Subcutaneous adipose tissue (tissue), 4 donors: ENCODE results near the gene RHOV. TPM values are rescaled to one million over a fixed set of nuclear protein-coding genes. Genes with fewer than 3 reads are reported as not detected.

ENCODE experiments used
- total RNA-seq, 4 donors: library from RNA; depleted of rRNA; stranded (reverse); fragments of >200 nt; gene quantifications; one replicate each; pipeline ENCODE4 v1.1.0, GENCODE V29; 2016
- TF ChIP-seq, protein P1 (sequence below): fragments of 450-650 bp; IDR thresholded peaks from one replicate; pipeline ENCODE4 v1.5.1; 2016; ENCODE audit warnings: low read depth, mild to moderate bottlenecking, control low read depth, antibody characterized with exemption, moderate library complexity

Gene RHOV
- total RNA-seq, 4 donors from 2014 or later, result not detected

DNA sequence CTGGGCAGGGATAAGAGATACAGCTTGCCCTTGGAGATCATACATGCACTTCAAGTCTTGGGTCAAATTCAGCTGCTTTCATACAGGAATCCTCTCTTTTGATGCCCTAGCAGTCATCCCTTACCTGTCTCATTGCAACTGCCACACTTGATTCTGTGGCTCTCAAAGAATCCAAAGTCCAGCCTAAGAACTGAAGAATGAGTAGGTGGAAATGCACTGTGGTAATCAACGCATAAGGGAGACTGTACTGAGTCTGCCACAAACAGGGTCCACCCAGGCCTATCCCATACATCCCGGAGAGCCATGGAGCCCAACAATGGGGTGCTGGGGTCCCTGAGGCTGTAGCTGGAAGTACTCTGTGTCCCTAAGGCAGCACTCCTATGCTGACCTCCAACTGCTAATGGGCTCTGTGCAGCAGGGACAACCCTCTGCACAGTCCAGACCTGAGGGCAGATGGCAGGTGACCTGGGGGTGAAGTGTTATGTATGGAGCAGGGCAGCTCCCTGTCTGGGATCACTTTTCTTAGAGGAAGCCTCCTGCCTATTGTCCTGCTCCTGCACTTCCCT lies 18.5 kb upstream of the RHOV start:
- TF ChIP-seq, protein P1, sequence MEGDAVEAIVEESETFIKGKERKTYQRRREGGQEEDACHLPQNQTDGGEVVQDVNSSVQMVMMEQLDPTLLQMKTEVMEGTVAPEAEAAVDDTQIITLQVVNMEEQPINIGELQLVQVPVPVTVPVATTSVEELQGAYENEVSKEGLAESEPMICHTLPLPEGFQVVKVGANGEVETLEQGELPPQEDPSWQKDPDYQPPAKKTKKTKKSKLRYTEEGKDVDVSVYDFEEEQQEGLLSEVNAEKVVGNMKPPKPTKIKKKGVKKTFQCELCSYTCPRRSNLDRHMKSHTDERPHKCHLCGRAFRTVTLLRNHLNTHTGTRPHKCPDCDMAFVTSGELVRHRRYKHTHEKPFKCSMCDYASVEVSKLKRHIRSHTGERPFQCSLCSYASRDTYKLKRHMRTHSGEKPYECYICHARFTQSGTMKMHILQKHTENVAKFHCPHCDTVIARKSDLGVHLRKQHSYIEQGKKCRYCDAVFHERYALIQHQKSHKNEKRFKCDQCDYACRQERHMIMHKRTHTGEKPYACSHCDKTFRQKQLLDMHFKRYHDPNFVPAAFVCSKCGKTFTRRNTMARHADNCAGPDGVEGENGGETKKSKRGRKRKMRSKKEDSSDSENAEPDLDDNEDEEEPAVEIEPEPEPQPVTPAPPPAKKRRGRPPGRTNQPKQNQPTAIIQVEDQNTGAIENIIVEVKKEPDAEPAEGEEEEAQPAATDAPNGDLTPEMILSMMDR, result no peak

- TF ChIP-seq, protein P1, result no peak
These were observed 17.9 kb upstream of the RHOV start for GRCh38 chr15:40891810-40892446.

GRCh38 chr15:40891138-40891537 lies 17.1 kb upstream of the RHOV start:
- TF ChIP-seq, protein P1, result no peak

DNA sequence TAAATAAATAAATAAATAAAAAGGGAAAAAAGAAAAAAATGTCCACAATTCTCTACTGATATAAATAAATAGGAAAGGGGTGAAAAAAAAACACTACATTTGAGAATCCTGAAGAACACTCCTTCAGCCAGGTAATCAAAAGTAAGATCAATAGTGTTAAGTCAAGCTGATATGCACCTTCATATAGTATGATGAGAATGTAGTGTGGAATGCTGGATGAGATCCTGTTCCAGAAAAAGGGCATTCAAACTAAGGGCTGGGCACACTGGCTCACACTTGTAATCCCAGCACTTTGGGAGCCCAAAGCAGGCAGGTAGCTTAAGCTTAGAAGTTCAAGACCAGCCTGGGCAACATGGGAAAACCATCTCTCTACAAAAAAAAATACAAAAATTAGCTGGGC lies 15.1 kb upstream of the RHOV start:
- TF ChIP-seq, protein P1, result no peak

DNA sequence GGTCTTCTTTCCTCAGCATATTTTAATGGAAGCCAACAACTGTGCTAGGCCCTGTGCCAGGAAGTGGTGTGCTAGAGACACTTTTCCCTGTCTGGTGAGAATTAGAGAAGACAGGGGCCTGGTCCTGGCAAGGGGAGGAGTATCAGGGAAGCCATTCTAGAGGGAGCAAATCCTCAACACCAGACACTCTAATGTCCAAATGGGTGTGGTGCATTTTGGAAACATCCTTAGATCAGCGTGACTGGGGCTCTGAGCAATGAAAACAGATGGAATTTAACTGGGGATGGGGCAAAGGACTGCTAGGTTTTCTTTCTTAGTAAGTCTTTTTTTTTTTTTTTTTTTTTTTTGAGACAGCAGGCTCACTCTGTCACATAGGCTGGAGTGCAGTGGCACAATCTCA lies 12.6 kb upstream of the RHOV start:
- TF ChIP-seq, protein P1, result no peak

DNA sequence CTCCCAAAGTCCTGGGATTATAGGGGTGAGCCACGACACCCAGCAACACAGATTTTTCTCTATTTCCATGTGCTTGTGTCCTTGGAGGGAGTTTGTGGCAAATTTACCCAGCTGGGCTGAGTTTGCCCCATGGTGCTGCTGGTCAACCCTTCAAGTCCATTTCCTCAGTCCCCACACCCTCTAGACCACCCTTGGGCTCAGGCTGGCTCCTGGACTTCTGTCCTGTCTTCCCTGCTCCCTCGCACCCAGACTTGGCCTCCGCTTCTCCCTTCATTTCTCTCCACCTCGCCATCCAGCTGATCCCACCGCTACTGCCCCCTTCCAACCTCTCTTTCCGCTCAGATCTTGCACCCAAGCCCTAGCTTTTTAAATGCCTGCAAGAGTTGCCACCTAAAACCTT lies 7.3 kb upstream of the RHOV start:
- TF ChIP-seq, protein P1, result no peak

- TF ChIP-seq, protein P1, result no peak
These were observed 5.6 kb upstream of the RHOV start for GRCh38 chr15:40879609-40880008.
